Pons (tissue), 1 donor: Measurements from ENCODE around the gene SSH2.
"Not testable (repeated sequence)": the region's sequence is repeated elsewhere in the genome, so short reads cannot be mapped to it uniquely, and the experiment has no call there.

Source experiments
- DNase-seq: peaks from one replicate; pipeline ENCODE4 v3.0.0-alpha.2; 2016; ENCODE audit warnings: low spot score

The SSH2 gene

DNA sequence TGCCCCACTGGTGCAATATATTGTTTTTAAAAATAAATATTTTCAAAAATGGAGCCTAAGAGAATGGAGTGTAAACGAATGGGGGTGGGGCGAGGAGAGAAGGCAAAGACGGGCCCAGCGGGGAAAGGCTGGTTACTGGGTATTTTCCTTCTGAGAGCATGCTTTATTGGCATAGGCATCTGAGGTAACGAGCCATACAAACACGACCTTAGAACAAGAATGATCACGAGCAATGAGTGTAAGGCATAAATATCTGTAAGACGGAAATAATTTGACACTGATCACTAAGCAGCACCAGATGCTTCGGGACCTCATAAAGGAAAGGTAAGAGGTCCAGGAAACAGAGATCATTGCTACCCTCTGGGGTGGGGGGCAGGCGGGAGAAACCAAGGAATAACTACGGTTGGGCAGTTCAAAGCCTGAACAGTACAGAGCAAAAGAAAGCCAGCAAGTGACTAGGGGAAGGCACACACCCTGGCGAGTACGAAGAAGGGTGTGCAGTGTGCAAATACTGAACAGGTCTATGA is 959 bp downstream of the SSH2 start:
- peak; percentile 64 for DNase-seq

DNA sequence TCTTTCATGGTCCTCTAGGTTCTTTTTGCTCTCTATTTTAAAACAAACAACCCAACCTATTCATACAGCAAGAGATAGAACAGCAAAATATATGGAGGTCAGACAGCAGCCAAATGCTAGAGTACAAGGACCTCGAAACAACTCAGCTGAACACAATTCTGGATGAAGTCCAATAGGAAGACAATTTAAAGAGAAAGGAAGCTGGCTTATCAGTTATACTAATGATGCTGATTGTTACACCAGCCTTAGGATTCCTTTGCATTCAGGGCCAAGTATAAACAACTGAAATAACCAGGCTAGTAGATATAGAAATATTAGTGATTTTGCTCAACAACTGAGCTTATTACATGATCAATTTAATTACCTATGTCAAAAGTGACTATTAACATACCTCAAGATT is 2.5 kb downstream of the SSH2 start:
- peak; percentile 38 for DNase-seq

DNA sequence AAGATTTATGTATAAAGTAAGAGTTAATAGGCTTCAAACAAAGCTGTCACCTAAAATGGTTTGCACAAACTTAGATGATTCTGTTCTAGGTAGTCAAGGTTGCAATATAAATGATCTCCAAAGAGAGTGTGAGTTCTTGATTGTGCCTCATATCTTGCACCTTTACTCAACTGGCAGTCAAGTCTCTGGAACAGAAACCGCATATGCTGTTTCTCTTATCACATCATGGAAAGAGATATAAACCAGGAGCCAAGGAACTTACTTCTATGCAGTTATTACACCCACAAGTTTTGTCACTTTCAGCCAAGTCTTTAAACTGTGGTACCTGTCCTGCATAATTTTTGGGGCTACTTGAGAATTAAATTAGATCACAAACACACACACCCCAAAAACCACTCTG is 5.2 kb downstream of the SSH2 start:
- DNase-seq: no peak

DNA sequence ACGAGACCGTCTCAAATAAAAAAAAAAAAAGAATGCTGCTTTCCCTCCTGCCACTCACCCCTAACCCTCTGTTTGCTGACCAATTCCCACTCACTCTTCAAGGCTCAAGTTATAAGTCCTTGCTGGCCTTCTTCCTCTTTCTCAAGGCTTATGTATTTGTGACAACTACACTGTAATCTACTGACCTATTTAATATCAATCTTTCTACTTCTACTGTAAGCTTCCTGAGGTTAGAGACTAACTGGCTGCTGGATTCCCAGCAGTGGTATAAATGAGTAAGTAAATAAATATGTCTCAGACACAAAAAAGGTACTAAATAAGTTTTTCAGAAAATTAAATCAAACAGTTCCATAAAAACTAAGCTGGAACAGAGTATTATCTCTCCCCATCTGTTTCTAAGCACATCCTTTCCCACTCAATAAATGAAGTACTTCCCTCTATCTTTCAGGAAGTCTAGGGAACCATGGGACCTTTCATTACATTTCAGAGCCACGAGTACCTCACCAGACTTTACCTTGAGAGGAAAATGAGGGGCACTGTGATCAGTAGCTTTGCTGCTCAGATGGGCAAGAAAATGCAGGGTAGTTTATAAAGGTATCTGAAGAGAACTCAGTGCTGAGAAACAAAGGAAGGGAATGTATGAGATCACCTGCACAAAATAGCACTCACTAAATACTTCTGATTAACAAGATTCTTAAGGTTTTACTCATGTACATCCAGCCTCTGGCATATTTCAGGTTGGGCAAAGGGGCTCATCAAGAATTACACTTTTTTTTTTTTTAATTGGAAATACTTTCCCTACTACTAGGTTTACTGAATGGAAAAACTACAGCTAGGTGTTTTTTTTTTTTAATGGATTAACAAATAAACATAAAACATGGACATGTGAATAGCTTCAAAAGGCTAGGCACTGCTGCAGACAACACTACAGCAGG is 10.8 kb downstream of the SSH2 start:
- DNase-seq: no peak

DNA sequence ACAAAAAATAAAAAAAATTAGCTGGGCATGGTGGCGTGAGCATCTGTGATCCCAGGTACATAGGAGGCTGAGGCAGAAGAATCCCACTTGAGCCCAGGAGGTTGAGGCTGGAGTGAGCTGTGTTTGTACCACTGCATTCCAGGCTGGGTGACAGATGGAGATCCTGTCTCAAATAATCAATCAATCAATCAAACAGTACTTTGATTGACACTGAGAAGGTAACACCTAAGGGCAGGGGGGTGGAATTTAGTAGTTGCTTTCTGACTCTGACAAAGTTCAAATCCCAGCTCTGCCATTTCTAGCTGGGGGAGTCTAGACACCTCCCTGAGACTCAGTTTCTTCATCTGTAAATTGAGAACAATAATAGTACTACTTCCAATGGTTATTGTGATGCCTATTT is 12.0 kb downstream of the SSH2 start:
- DNase-seq: no peak

DNA sequence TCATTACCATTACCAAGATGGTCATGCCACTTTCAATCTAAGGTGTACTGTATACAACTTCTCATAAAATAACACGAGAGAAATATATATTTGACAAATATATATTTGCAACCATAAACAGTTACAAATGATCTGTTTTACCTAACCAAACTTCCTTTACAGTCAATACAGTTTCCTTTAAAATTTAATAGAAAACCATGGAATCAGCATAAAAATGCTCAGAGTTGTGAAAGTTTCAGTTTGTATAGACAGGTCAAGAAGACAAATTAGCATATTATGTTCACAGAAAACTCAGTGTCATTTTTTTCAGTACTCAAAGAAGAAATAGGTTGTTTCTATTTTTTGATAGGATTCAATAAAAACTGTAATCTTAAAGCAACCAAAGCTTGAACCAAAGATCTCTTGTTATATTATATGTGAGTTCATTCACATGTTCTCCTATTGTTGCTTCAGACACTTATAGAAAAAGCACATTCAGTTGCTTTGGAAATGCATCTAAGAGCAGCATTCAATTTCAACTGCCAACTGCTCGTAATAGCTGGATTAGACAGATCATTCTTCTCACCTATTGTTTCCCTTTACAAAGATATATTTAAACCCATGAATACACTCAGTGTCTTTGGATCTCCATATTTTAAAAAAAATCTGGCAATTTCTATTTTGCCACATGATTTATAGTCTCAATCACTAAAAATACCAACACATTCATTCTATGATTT is 15.1 kb downstream of the SSH2 start:
- peak; percentile 82 for DNase-seq

DNA sequence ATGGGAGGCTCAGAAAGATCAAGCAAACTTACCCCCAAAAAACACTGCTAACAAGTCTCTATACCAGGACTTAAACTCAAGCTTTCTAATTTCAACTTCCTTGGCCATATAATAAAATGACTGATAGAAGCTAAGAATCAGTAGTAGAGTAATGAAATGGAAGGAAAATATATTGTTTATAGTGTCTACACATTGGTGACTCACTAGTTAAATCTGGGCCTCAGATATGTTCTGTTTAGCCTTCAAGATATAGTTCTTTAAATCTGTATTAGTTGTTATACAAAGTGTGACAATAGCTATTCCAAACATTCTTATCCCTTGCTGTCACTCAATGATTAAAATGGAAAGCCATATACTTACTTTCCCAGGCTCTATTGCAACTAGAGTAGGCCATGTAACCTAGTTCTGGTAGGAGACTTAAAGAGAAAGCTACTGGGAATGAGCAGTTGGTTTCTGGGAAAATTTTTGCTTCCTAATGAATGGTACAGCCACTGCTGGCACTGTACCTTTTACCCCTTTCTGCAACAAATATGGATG is 18.3 kb downstream of the SSH2 start:
- DNase-seq: no peak

DNA sequence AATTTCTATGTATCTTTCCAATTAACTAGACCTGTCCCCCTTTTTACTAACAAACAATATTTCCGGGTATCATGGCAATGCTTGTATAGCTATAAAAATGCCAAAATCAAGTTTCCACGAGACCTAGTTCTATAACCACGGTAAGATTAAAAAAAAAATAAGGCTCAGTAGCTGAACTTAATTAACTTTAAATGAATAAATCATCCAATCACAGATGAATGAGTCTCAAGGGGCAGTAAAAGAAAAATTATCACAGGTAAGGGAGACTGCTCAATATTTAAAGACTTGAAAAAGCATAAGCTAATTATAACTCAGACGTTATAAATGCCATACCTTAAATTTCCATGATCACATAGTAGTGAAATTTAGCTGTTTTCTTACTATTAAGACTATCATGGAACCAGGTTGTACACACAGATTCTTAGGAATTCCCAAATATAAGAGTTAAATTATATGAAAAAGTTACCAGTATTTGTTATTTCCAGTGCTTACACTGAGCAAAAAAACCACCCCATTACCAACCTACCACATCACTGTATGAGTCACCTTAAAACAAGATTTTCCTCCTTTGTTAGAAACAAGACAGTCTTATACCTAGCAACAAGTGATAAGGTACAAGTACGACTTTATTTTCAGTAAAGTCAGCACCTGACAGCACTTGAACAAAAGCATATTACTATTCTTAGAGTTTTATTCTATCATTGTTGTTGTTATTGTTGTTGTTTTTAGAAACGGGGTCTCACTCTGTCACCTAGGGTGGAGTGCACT is 20.6 kb downstream of the SSH2 start:
- DNase-seq: no peak

DNA sequence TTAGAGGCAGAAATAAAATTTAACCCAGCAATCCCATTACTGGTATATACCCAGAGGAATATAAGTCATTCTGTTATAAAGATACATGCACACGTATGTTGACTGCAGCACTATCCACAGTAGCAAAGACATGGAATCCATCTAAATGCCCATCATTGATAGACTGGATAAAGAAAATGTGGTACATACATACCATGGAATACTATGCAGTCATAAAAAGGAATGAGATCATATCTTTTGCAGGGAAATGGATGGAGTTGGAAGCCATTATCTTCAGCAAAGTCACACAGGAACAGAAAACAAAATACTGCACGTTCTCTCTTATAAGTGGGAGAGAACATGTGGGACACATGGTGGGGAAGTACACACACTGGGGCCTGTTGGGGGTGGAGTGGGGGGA is 23.1 kb downstream of the SSH2 start:
- no peak for DNase-seq

DNA sequence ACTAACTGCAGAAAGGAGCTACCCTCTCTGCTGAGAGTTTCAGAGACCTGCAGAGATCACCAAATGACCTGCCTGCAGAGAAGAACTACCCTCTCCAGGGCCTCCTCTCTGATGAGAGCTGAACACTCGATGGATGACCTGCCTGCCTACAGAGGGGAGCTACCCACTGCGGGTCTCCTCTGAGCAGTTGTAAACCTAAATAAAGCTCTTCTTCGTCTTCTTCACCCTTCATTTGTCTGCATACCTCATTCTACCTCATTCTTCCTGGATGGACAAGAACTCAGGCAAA is 24.2 kb downstream of the SSH2 start:
- DNase-seq: no peak

DNA sequence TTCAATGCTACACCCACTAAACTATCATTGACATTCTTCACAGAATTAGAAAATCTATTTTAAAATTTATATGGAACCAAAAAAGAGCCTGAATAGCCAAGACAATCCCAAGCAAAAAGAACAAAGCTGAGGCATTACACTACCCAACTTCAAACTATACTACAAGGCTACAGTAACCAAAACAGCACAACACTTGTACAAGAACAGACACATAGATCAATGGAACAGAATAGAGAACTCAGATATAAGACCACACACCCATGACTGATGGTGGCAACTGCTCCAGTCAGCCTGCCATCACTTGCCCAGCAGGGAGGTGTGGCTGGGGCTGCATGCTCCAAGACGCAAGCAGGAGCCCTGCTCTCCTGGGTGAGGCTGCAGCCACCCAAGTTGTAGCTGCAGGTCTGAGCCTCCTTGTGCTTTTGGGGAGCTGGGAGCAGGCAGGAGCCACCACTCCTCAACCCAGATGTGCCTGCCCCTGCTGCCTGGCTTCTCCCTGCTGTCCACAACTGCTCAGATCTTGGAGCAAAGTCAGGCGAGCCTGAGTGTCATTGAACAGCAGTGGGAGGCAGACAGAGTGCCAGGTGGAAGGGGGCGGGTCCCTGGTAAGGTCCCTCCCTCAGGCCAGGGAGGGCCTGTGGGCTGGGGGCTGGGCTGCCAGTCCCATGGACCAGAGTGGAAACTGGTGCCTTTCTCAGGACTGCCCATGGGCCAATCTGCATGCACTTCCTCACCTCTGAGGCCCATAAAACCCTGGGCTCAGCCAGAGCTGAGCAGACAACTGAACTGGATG is 24.7 kb downstream of the SSH2 start:
- DNase-seq: no peak

DNA sequence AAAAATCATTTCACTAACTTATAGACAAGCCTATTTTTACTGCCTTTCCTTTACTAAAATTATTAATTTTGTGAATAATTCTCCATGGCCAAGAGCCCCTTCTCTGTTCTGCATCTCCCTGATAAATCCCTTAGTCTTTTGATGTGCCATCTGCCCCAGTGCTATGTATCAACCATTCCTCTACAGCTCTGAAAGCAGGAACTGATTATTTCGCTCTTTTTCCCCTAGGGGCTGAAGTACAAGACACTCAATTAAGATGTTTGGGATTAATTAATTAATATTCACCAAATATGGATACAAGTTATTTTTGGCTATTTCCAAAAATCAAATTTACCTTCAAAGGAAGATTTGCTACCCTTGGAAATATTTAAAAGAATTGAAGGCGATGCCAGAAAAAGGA is 26.6 kb downstream of the SSH2 start:
- no peak for DNase-seq

DNA sequence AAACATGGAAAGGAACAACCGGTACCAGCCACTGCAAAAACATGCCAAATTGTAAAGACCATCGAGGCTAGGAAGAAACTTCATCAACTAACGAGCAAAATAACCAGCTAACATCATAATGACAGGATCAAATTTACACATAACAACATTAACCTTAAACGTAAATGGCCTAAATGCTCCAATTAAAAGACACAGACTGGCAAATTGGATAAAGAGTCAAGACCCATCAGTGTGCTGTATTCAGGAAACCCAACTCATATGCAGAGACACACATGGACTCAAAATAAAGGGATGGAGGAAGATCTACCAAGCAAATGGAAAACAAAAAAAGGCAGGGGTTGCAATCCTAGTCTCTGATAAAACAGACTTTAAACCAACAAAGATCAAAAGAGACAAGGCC is 32.9 kb downstream of the SSH2 start:
- DNase-seq: not testable (repeated sequence)

DNA sequence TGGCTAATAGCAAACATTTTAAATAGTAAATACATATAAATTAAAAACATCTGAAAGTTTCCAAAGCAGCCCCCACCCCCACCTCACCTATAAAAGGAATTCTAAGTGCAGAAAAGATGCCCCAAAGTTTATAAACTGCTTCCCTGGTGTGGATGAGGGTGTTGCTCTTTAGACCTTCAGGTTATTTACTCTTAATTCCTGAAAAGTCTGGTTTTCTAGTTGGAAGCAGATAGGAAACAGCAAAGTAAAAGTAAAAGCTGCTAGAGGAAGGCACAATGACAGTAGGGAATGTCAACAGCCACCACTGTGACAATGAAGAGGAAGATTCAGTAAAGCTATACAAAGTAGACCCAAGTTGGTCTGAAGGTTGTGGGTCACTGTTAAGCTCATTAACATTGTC is 37.8 kb downstream of the SSH2 start:
- no peak for DNase-seq

DNA sequence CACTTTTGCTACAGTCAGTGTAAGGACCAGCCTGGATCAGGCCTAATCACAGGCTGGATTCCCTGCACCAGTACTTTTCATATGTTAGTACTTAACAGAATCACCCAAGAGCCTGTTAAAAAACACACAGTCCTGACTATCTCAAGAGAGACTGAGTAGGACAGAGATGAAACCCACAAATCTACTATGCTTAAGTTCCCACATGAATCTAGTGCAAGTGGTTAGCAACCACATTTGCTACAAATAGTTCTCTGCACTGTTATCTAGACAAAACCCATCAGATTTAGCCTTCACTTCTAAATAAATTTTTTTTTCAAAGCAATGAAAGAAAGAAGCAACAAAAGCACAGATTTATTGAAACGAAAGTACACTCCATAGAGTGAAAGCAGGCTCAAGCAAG is 38.9 kb downstream of the SSH2 start:
- no peak for DNase-seq

DNA sequence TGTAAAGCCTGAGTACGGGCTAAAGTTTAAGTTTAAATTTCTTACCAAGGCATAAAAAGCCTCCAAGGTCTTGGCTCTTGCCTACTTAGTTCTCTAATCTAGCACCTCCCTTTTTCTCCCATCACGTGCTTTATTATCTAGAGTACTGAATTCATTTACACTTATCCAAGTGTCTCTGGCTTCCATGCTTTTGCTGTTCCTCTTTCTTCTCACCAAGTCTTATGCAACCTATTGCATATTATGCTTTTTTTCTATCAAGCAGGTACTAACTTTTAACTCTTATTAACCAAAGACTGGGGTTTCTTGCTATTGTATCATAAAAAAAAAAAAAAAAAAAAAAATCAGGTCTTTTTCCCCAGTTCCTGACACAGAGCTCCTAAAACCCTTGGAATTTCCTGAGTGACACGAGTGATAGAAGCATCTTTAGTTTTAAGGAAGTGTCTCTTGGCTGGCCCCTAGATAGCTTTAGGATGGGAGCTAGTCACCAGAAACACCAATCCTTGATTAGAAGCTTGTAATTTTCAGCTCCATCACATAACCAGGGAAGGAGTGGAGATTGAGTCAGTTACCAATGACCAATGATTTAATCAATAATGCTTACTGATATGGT is 44.9 kb downstream of the SSH2 start:
- DNase-seq: no peak

DNA sequence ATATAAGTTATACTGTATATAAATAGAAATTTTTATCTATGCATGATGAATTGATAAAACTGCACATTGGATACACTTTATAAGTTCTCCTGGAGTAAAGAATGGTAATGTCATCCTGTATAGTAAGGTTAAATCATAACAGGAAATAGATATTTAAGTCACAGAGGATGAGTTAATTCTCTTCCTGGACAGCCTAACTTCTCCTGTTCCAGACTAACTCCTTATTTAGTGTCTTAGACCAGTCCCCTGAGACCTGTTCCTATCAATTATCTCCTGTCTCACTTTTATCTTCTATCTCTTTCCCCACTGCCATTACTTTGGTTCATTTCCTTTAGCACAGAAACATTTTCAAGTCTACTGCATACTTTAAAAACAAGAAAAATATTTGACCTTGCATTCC is 46.5 kb downstream of the SSH2 start:
- DNase-seq: no peak

DNA sequence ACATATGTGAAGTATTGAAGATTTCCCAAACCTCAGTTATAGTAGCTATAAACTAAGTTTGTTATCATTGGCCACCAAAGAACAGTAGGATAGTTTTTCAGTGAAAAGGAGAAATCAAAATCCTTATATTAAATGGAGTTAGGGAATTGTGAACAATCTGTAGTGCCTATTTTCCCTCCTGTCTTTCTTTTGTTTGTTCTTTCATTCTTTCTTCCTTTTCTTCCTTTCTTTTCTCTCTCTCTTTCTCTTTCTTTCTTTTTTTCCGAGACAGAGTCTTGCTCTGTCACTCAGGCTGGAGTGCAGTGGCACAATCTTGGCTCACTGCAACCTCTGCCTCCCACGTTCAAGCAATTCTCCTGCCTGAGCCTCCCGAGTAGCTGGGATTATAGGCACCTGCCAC is 48.8 kb downstream of the SSH2 start:
- no peak for DNase-seq

DNA sequence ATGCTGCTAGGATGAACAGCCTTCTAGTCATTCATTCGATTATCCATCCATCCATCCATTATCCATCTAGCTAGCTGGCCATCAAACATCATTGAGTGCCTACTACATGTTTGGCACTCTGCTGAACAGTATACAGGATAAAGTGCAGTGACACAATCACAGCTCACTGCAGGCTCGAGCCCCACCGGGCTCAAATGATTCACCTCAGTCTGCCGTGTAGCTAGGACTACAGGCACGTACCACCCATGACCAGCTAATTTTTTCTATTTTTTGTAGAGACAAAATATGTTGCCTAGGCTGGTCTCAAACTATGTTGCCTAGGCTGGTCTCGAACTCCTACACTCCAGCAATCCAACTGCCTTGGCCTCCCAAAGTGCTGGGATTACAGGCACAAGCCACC is 50.0 kb downstream of the SSH2 start:
- no peak for DNase-seq

DNA sequence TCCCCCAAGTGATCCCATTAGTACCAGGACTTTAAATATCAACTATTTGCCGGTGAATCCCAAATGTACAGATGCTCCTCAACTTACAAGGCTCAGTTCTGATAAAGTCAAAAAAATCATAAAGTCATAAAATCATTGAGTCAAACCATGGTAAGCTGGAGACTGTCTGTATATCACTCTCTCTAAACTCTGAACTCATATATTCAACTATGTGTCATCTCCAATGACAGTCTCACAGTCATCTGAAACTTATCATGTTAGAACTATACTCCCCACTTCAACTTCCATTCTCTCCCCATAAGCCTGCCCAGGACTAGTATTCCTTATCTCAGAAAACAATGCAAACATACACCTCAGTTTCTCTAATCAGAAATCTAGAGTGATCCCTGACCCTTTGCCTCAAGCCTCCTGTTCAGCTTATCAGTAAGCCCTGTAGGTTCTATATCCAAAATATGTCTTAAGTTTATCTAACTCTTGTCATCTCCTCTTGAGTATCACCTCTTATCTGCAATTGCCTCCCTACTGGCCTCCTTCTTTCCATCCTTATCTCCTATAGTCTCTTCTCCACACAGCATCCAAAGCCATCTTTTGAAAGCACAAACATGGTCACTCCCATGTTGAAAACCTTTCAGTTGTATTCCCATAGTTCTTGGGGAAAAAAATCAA is 55.0 kb downstream of the SSH2 start:
- DNase-seq: no peak

DNA sequence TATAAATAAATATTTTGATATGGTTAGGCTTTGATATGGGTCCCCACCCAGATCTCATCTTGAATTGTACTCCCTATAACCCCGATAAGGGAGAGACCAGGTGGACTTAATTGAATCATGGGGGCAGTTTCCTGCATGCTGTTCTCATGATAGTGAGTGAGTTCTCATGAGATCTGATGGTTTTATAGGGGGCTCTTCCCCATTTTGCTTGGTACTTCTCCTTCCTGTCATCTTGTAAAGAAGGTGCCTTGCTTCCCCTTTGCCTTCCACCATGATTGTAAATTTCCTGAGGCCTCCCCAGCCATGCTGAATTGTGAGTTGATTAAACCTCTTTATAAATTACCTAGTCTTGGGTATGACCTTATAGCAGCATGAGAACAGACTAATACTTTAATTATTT is 55.7 kb downstream of the SSH2 start:
- DNase-seq: not testable (repeated sequence)
